ENCODE results near the gene ELSPBP1. TPM values are rescaled to one million over a fixed set of nuclear protein-coding genes. Genes with fewer than 3 reads are reported as not detected.
A peak's percentile ranks its signal among the peaks of the same experiment; 100 is the strongest.
"Not testable (repeated sequence)": the region's sequence is repeated elsewhere in the genome, so short reads cannot be mapped to it uniquely, and the experiment has no call there.

ELSPBP1 gene
- not detected for total RNA-seq

DNA sequence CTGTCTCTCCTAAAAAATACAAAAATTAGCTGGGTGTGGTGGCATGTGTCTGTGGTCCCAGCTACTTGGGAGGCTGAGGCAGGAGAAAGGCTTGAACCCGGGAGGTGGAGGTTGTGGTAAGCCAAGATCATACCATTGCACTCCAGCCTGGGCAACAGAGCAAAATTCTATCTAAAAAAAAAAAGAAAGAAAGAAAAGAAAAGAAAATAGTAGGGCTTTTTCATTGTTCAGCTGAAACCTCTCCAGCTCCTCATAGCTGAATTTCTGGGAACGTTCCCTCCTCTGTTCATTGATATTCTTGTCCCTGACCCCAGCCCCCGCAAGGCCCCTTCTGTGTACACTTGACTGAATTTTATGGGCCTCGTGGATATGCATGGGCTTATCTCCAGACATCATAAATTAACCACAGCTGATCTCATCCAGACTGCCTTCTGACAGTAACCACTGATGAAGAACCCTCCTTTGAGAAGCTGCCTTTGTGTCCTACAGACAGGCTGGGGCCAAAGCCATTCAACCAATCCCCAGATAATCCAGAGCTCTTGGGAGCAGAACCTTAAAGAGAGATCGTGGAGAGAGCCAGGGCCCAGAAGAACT, at the start of gene ELSPBP1:
Gene ELSPBP1 (plus strand): TSS at position 424 of the 594 bp plus-strand sequence. CDS start 14,036 bp downstream, outside the sequence.
- no peak for DNase-seq (ENCODE audit: low spot score in 2 of 2)
- TF ChIP-seq, protein P1, sequence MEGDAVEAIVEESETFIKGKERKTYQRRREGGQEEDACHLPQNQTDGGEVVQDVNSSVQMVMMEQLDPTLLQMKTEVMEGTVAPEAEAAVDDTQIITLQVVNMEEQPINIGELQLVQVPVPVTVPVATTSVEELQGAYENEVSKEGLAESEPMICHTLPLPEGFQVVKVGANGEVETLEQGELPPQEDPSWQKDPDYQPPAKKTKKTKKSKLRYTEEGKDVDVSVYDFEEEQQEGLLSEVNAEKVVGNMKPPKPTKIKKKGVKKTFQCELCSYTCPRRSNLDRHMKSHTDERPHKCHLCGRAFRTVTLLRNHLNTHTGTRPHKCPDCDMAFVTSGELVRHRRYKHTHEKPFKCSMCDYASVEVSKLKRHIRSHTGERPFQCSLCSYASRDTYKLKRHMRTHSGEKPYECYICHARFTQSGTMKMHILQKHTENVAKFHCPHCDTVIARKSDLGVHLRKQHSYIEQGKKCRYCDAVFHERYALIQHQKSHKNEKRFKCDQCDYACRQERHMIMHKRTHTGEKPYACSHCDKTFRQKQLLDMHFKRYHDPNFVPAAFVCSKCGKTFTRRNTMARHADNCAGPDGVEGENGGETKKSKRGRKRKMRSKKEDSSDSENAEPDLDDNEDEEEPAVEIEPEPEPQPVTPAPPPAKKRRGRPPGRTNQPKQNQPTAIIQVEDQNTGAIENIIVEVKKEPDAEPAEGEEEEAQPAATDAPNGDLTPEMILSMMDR (IDR thresholded peaks at IDR 0.05): no peak
- no peak for TF ChIP-seq POLR2AphosphoS5 (IDR thresholded peaks at IDR 0.05)
- no peak for TF ChIP-seq POLR2A (IDR thresholded peaks at IDR 0.05)
- Histone ChIP-seq H3K27ac (no peak within 1 kb of the TSS), H3K36me3 (no peaks in the 10 kb centered on the region), H3K9me3 (no peaks in the 10 kb centered on the region), H3K4me3 (no peak within 1 kb of the TSS), H3K27me3 (peaks cover 0 to 27% of the 10 kb centered on the region in 2 donors), H3K4me1 (no peaks in the 10 kb centered on the region)
- intact Hi-C loops (cut with DNase I; ENCODE audit: low total_unique reads): loop anchor here (5.0 kb wide), 1 partner anchor 383 kb away; no protein-coding TSS in a partner anchor

DNA sequence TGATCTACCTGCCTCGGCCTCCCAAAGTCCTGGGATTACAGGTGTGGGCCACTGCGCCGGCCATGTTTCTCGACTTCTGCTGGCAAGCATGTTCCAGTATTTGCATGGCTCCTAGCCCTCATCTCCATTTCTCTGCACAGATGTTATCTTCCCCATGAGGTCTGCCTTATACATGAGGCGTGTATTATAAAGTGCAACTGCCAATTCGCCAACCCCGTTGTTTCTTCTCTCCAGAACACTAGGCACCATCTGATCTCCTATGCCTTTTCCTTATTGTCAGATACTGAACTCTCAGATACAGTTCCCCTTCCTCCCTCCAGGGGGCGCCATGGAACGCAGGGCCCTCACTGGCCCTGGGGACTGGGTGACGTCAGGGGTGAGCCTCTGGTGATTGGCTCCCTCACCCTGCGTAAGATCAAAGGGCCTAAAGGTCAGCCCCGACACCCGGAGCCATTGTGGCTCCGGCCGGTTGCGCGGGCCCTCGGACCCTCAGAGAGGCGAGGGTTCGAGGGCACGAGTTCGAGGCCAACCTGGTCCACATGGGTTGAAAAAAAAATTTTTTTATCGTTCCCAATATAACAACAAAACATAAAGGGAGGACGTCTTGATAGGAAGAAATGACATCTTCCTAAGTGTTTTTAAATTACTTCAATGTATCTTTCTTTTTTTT, 44.4 kb upstream of the ELSPBP1 start:
- intact Hi-C loops (cut with DNase I; ENCODE audit: low total_unique reads); H3K36me3 ChIP-seq; H3K9me3 ChIP-seq; H3K4me1 ChIP-seq; H3K27ac ChIP-seq; H3K27me3 ChIP-seq; H3K4me3 ChIP-seq; DNase-seq (ENCODE audit: low spot score in 2 of 2): not testable (repeated sequence)

DNA sequence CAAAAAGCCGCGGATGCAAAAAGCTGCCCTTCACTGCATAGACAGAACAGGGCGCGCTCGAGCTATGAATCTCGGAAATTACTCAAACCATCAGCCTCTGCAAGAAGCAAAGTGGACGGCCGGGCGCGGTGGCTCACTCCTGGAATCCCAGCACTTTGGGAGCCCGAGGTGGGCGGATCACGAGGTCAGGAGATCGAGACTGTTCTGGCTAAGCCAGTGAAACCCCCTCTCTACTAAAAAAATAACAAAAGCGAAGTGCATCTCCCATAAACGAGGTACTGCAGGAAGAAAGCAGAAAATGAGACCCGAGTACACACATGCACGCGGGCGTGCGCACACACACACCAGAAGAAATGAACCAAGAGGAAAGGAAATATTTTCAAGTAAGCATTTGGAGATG, 42.3 kb upstream of the ELSPBP1 start:
- intact Hi-C loops (cut with DNase I; ENCODE audit: low total_unique reads); H3K4me3 ChIP-seq; H3K9me3 ChIP-seq; H3K27me3 ChIP-seq; H3K4me1 ChIP-seq; H3K36me3 ChIP-seq; H3K27ac ChIP-seq; DNase-seq (ENCODE audit: low spot score in 2 of 2): not testable (repeated sequence)

DNA sequence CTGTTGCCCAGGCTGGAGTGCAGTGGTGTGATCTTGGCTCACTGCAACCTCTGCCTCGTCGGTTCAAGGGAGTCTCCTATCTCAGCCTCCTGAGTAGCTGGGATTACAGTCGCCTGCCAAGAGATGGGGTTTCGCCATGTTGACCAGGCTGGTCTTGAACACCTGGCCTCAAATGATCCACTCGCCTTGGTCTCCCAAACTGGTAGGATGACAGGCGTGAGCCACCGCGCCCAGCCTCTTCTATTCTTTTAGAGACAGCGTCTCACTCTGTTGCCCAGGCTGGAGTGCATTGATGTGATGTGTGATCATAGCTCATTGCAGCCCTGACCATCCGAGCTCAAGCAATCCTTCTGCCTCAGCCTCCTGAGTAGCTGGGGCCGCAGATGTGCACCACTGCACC, 38.5 kb upstream of the ELSPBP1 start:
- H3K27me3 ChIP-seq; H3K4me3 ChIP-seq; H3K36me3 ChIP-seq; intact Hi-C loops (cut with DNase I; ENCODE audit: low total_unique reads); H3K9me3 ChIP-seq; H3K27ac ChIP-seq; H3K4me1 ChIP-seq: not testable (repeated sequence)
- DNase-seq (ENCODE audit: low spot score in 2 of 2): peak in 1 of 2 donors; percentile 40

DNA sequence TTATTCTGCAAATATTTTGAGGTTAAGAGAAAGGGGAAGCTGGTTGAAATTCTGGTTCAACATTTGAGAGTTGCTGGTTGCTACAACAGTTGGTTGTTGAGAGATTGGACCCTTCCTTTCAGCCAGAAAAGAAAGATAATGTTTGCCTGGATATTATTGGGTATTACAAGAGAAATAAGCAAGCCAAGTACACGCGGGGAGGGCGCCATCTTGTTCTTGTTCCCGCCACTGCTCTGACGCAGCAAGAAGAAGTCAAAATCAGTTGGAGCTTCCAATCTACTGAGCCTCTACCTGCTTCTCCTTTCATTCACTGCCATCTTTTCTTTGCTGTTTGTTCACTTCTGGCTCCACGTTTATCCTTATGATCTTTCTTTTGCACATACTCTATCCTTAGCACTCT, 20.9 kb upstream of the ELSPBP1 start:
- intact Hi-C loops (cut with DNase I; ENCODE audit: low total_unique reads): no loop called here
- Histone ChIP-seq H3K4me1 (no peaks in the 10 kb centered on the region), H3K4me3 (no peak overlapping the region), H3K27ac (no peak overlapping the region), H3K36me3 (no peaks in the 10 kb centered on the region), H3K27me3 (peaks cover 0 to 4% of the 10 kb centered on the region in 2 donors), H3K9me3 (no peaks in the 10 kb centered on the region)
- TF ChIP-seq, protein P1 (IDR thresholded peaks at IDR 0.05): no peak
- TF ChIP-seq POLR2AphosphoS5 (IDR thresholded peaks at IDR 0.05): no peak
- no peak for TF ChIP-seq POLR2A (IDR thresholded peaks at IDR 0.05)
- DNase-seq (ENCODE audit: low spot score in 2 of 2): no peak

DNA sequence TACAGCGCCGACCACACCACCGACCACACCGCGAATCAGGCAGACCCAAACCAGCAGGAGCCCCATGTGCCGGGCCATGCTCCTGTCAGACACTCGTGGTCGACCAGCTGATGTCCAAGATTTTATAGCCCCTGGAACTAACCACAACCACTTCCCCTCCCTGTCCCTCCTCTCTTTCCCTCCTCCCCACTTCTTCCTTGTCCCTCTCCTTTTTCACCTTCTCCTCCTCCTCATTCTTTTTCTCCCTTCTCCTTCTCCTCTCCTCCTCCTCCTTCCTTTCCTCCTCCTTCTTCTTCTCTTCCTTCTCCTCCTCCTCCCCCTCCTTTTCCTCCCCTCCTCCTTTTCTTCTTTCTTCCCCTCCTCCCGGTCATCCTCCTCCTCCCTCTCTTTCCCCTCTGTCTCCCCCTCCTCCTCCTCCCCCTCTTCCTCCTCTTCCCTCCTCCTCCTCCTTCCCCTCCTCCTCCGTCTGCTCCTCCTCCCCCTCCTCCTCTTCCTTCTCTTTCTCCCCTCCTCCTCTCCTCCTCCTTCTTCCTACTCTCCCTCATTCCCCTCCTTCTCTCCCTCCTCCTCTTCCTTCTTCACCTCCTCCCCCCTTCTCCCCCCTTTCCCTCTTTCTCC, 3.1 kb upstream of the ELSPBP1 start:
- peaks cover 0 to 43% of the 10 kb centered on the region in 2 donors for H3K27me3 ChIP-seq
- TF ChIP-seq POLR2AphosphoS5 (IDR thresholded peaks at IDR 0.05) (no peak), POLR2A (IDR thresholded peaks at IDR 0.05) (no peak)
- TF ChIP-seq, protein P1 (IDR thresholded peaks at IDR 0.05): no peak
- no peaks in the 10 kb centered on the region for H3K36me3 ChIP-seq
- no peak overlapping the region for H3K4me3 ChIP-seq
- no peak for DNase-seq (ENCODE audit: low spot score in 2 of 2)
- no peak overlapping the region for H3K27ac ChIP-seq
- no peaks in the 10 kb centered on the region for H3K4me1 ChIP-seq
- intact Hi-C loops (cut with DNase I; ENCODE audit: low total_unique reads): loop anchor here (5.0 kb wide), 1 partner anchor 386 kb away; no protein-coding TSS in a partner anchor
- no peaks in the 10 kb centered on the region for H3K9me3 ChIP-seq
